ENCODE results near the gene PGGT1B. TPM values are rescaled to one million over a fixed set of nuclear protein-coding genes. Genes with fewer than 3 reads are reported as not detected.

Gene PGGT1B
- total and polyA plus RNA-seq, 3 donors from 2014 or later: 10.2 to 15.6 (median 12.1) TPM

- Histone ChIP-seq H3K9me3 (no peaks in the 10 kb centered on the region), H3K4me3 (no peak overlapping the region), H3K4me1 (peaks cover 5% of the 10 kb centered on the region), H3K36me3 (ENCODE audit: low read depth, missing control alignments) (no peaks in the 10 kb centered on the region), H3K27me3 (no peaks in the 10 kb centered on the region), H3K27ac (no peak overlapping the region)
- 66 to 80% methylated on average over 13 of the region's 13 CpGs for WGBS, 2 donors
- TF ChIP-seq, protein P1, sequence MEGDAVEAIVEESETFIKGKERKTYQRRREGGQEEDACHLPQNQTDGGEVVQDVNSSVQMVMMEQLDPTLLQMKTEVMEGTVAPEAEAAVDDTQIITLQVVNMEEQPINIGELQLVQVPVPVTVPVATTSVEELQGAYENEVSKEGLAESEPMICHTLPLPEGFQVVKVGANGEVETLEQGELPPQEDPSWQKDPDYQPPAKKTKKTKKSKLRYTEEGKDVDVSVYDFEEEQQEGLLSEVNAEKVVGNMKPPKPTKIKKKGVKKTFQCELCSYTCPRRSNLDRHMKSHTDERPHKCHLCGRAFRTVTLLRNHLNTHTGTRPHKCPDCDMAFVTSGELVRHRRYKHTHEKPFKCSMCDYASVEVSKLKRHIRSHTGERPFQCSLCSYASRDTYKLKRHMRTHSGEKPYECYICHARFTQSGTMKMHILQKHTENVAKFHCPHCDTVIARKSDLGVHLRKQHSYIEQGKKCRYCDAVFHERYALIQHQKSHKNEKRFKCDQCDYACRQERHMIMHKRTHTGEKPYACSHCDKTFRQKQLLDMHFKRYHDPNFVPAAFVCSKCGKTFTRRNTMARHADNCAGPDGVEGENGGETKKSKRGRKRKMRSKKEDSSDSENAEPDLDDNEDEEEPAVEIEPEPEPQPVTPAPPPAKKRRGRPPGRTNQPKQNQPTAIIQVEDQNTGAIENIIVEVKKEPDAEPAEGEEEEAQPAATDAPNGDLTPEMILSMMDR (IDR thresholded peaks at IDR 0.05): no peak
- TF ChIP-seq POLR2A (IDR thresholded peaks at IDR 0.05): no peak
- intact Hi-C loops (cut with DNase I; ENCODE audit: low total_unique reads): no loop called here
- no peak for DNase-seq
Observed at GRCh38 chr5:115265220-115265619, 2.5 kb upstream of the PGGT1B start.

- DNase-seq: no peak
- no peaks in the 10 kb centered on the region for H3K27me3 ChIP-seq
- WGBS, 2 donors: 30 to 77% methylated on average over 7 to 13 of the region's 13 CpGs
- no peaks in the 10 kb centered on the region for H3K36me3 ChIP-seq (ENCODE audit: low read depth, missing control alignments)
- TF ChIP-seq, protein P1 (IDR thresholded peaks at IDR 0.05): no peak
- no peak for TF ChIP-seq POLR2A (IDR thresholded peaks at IDR 0.05)
- peaks cover 5% of the 10 kb centered on the region for H3K4me1 ChIP-seq
- intact Hi-C loops (cut with DNase I; ENCODE audit: low total_unique reads): no loop called here
- H3K27ac ChIP-seq: no peak overlapping the region
- no peak overlapping the region for H3K4me3 ChIP-seq
- no peaks in the 10 kb centered on the region for H3K9me3 ChIP-seq
Observed at GRCh38 chr5:115264786-115265185, 2.1 kb upstream of the PGGT1B start.

- intact Hi-C loops (cut with DNase I; ENCODE audit: low total_unique reads): no loop called here
- Histone ChIP-seq H3K27ac (peak overlapping the region; percentile 45 to 78), H3K4me3 (peak overlapping the region; percentile 74 to 85), H3K9me3 (no peaks in the 10 kb centered on the region), H3K36me3 (ENCODE audit: low read depth, missing control alignments) (no peaks in the 10 kb centered on the region), H3K4me1 (peaks cover 5% of the 10 kb centered on the region), H3K27me3 (no peaks in the 10 kb centered on the region)
- no peak for DNase-seq
- 27 to 29% methylated on average over 7 of the region's 7 CpGs for WGBS, 2 donors
- TF ChIP-seq, protein P1 (IDR thresholded peaks at IDR 0.05): no peak
- TF ChIP-seq POLR2A (IDR thresholded peaks at IDR 0.05): no peak
Observed at GRCh38 chr5:115263078-115263380, 352 bp upstream of the PGGT1B start.

GRCh38 chr5:115262011-115262320 lies 711 bp downstream of the PGGT1B start:
- WGBS, 2 donors: 1 to 2% methylated on average over 8 of the region's 8 CpGs
- Histone ChIP-seq H3K27ac (peak overlapping the region; percentile 45 to 78), H3K36me3 (ENCODE audit: low read depth, missing control alignments) (no peaks in the 10 kb centered on the region), H3K4me3 (peak overlapping the region; percentile 74 to 85), H3K4me1 (peaks cover 5% of the 10 kb centered on the region), H3K9me3 (no peaks in the 10 kb centered on the region), H3K27me3 (no peaks in the 10 kb centered on the region)
- DNase-seq: no peak
- TF ChIP-seq, protein P1 (IDR thresholded peaks at IDR 0.05): no peak
- TF ChIP-seq POLR2A (IDR thresholded peaks at IDR 0.05): no peak
- intact Hi-C loops (cut with DNase I; ENCODE audit: low total_unique reads): no loop called here

DNA sequence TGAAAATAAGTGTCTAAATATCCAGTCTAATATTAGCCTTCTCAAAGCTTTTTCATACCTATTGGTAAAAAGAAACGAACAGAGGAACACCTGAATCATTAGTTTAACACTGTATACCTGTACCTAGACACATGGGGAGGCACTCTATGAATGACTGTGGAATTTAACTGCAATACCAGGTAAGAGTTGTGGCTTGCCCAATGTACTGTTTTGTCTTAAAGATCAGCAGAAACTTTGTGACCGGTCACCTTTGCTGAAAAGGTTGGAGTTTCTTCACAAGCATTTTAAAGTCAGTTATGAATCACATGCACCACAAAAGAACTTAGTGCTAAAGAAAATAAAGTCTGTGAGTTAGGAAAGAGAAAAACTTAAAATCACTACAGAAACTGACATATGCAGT lies 2.4 kb downstream of the PGGT1B start:
- Histone ChIP-seq H3K27ac (no peak overlapping the region), H3K27me3 (no peaks in the 10 kb centered on the region), H3K9me3 (no peaks in the 10 kb centered on the region), H3K36me3 (ENCODE audit: low read depth, missing control alignments) (no peaks in the 10 kb centered on the region), H3K4me1 (peaks cover 5% of the 10 kb centered on the region), H3K4me3 (no peak overlapping the region)
- no peak for TF ChIP-seq POLR2A (IDR thresholded peaks at IDR 0.05)
- TF ChIP-seq, protein P1 (IDR thresholded peaks at IDR 0.05): no peak
- DNase-seq: no peak
- intact Hi-C loops (cut with DNase I; ENCODE audit: low total_unique reads): no loop called here
- 90 to 93% methylated on average over 2 of the region's 2 CpGs for WGBS, 2 donors
